ENCODE data around the gene AKAP8L.

DNA sequence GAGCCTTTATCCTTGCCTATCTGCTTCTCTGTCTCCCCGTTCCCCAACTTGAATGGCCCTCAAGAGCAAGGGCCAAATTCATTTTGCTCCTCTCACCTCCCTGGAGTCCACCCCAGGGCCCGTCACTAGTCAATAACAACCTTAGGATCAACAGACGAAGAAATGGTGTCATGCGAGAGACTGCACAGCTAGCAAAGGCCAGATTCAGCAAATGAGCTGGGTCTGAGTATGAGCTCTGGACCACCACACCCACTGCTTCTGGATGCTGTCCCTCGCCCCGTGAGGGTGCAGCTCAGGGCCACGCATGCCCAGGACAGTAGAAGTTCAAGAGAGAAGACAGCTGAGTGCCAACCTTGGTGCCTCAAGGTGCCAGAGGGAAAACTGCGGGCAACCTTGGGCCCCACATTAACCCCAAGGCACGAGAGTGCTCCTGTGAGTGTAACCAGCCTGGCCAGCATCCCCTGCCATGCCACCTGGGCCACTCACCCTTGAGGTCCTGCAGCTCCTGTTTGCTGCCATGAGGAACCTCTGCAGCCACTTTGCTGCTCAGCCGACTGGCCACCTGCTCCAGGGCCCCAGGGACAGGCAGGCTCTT, 11.8 kb upstream of the AKAP8L start:
- TF ChIP-seq CREM (CRISPR knock-in tag; IDR thresholded peaks at IDR 0.05) (no peak), ZSCAN18 (CRISPR knock-in tag; IDR thresholded peaks at IDR 0.05) (no peak), USF2 (CRISPR knock-in tag; IDR thresholded peaks at IDR 0.05) (no peak), GRHL2 (CRISPR knock-in tag; IDR thresholded peaks at IDR 0.05; ENCODE audit: insufficient replicate concordance, severe bottlenecking) (no peak), GABPB1 (CRISPR knock-in tag; IDR thresholded peaks at IDR 0.05) (no peak), NFYB (CRISPR knock-in tag; conservative IDR thresholded peaks at IDR 0.05; ENCODE audit: low read depth) (no peak), KAT7 (CRISPR knock-in tag; IDR thresholded peaks at IDR 0.05; ENCODE audit: borderline replicate concordance) (no peak)
- TF ChIP-seq, protein P1, sequence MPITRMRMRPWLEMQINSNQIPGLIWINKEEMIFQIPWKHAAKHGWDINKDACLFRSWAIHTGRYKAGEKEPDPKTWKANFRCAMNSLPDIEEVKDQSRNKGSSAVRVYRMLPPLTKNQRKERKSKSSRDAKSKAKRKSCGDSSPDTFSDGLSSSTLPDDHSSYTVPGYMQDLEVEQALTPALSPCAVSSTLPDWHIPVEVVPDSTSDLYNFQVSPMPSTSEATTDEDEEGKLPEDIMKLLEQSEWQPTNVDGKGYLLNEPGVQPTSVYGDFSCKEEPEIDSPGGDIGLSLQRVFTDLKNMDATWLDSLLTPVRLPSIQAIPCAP (CRISPR knock-in tag; IDR thresholded peaks at IDR 0.05), result no peak
- TF ChIP-seq, protein P2, sequence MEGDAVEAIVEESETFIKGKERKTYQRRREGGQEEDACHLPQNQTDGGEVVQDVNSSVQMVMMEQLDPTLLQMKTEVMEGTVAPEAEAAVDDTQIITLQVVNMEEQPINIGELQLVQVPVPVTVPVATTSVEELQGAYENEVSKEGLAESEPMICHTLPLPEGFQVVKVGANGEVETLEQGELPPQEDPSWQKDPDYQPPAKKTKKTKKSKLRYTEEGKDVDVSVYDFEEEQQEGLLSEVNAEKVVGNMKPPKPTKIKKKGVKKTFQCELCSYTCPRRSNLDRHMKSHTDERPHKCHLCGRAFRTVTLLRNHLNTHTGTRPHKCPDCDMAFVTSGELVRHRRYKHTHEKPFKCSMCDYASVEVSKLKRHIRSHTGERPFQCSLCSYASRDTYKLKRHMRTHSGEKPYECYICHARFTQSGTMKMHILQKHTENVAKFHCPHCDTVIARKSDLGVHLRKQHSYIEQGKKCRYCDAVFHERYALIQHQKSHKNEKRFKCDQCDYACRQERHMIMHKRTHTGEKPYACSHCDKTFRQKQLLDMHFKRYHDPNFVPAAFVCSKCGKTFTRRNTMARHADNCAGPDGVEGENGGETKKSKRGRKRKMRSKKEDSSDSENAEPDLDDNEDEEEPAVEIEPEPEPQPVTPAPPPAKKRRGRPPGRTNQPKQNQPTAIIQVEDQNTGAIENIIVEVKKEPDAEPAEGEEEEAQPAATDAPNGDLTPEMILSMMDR (IDR thresholded peaks at IDR 0.05), result no peak
- TF ChIP-seq, protein P3, sequence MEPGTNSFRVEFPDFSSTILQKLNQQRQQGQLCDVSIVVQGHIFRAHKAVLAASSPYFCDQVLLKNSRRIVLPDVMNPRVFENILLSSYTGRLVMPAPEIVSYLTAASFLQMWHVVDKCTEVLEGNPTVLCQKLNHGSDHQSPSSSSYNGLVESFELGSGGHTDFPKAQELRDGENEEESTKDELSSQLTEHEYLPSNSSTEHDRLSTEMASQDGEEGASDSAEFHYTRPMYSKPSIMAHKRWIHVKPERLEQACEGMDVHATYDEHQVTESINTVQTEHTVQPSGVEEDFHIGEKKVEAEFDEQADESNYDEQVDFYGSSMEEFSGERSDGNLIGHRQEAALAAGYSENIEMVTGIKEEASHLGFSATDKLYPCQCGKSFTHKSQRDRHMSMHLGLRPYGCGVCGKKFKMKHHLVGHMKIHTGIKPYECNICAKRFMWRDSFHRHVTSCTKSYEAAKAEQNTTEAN (CRISPR knock-in tag; IDR thresholded peaks at IDR 0.05), result no peak
- TF ChIP-seq, protein P4, sequence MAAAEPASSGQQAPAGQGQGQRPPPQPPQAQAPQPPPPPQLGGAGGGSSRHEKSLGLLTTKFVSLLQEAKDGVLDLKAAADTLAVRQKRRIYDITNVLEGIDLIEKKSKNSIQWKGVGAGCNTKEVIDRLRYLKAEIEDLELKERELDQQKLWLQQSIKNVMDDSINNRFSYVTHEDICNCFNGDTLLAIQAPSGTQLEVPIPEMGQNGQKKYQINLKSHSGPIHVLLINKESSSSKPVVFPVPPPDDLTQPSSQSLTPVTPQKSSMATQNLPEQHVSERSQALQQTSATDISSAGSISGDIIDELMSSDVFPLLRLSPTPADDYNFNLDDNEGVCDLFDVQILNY (CRISPR knock-in tag; IDR thresholded peaks at IDR 0.05), result no peak
- TF ChIP-seq, protein P5, sequence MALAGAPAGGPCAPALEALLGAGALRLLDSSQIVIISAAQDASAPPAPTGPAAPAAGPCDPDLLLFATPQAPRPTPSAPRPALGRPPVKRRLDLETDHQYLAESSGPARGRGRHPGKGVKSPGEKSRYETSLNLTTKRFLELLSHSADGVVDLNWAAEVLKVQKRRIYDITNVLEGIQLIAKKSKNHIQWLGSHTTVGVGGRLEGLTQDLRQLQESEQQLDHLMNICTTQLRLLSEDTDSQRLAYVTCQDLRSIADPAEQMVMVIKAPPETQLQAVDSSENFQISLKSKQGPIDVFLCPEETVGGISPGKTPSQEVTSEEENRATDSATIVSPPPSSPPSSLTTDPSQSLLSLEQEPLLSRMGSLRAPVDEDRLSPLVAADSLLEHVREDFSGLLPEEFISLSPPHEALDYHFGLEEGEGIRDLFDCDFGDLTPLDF (CRISPR knock-in tag; IDR thresholded peaks at IDR 0.05), result no peak
